CD4-positive, alpha-beta memory T cell (primary cell): Measurements from ENCODE around the gene INSRR. TPM values are rescaled to one million over a fixed set of nuclear protein-coding genes. Genes with fewer than 3 reads are reported as not detected.

Experiments
- CTCF ChIA-PET: fragments of 350-600 bp; sonication (Branson Sonifier 250); formaldehyde crosslinking; loops from one replicate; lab custom pipeline; 2021; ENCODE audit warnings: inconsistent platforms; ENCODE audit not compliant: partially characterized antibody; lab: Charles Lee
- POLR2A ChIA-PET: fragments of 350-600 bp; sonication (Branson Sonifier 250); formaldehyde crosslinking; loops from one replicate; lab custom pipeline; 2021; ENCODE audit not compliant: partially characterized antibody; lab: Charles Lee
- DNase-seq, 5 donors: peaks; one replicate each; pipeline versions ENCODE4 v3.0.0 to v3.0.0-alpha.2; 2020 to 2022; ENCODE audit warnings: mixed read lengths in 1 of 5
- H3K27ac ChIP-seq: one replicate; pipeline ENCODE4 v1.7.0; 2013; ENCODE audit warnings: low read depth, low read length
- H3K27me3 ChIP-seq: 2 replicates; pipeline ENCODE4 v1.7.0; 2013; ENCODE audit warnings: mild to moderate bottlenecking, low read length, moderate library complexity; ENCODE audit not compliant: insufficient read depth
- H3K36me3 ChIP-seq: 2 replicates; pipeline ENCODE4 v1.7.0; 2013; ENCODE audit warnings: mild to moderate bottlenecking, low read length, moderate library complexity; ENCODE audit not compliant: insufficient read depth
- H3K4me1 ChIP-seq: 2 replicates; pipeline ENCODE4 v1.7.0; 2013; ENCODE audit warnings: mild to moderate bottlenecking, low read length, moderate library complexity; ENCODE audit not compliant: insufficient read depth
- H3K4me3 ChIP-seq, 2 donors: one replicate each; pipeline ENCODE4 v1.7.0; 2013; ENCODE audit warnings: low read length in 2 of 2, mild to moderate bottlenecking in 1 of 2
- H3K9me3 ChIP-seq, 2 donors: one replicate each; pipeline ENCODE4 v1.7.0; 2013; ENCODE audit warnings: low read length in 2 of 2, control low read depth in 1 of 2; ENCODE audit not compliant: control insufficient read depth in 1 of 2
- H3K27ac Mint-ChIP-seq, 7 donors: one replicate each; pipeline ENCODE4 v1.8.0; 2020 to 2021; ENCODE audit warnings: mixed read lengths in 7 of 7, mild to moderate bottlenecking in 6 of 7, inconsistent platforms in 3 of 7, moderate library complexity in 3 of 7
- H3K27me3 Mint-ChIP-seq, 2 donors: one replicate each; pipeline ENCODE4 v1.8.0; 2020 to 2021; ENCODE audit warnings: mixed read lengths in 2 of 2
- H3K36me3 Mint-ChIP-seq, 2 donors: one replicate each; pipeline ENCODE4 v1.8.0; 2020 to 2021; ENCODE audit warnings: mixed read lengths in 2 of 2, inconsistent platforms in 1 of 2, mild to moderate bottlenecking in 1 of 2
- H3K4me1 Mint-ChIP-seq, 4 donors: one replicate each; pipeline ENCODE4 v1.8.0; 2020 to 2021; ENCODE audit warnings: mixed read lengths in 4 of 4, mild to moderate bottlenecking in 1 of 4
- H3K4me3 Mint-ChIP-seq, 8 donors: one replicate each; pipeline ENCODE4 v1.8.0; 2020 to 2021; ENCODE audit warnings: mixed read lengths in 8 of 8, mild to moderate bottlenecking in 7 of 8, moderate library complexity in 6 of 8, inconsistent platforms in 3 of 8
- H3K9me3 Mint-ChIP-seq, 8 donors: one replicate each; pipeline ENCODE4 v1.8.0; 2020 to 2021; ENCODE audit warnings: mixed read lengths in 8 of 8, mild to moderate bottlenecking in 5 of 8, inconsistent platforms in 3 of 8, moderate library complexity in 1 of 8
- intact Hi-C: fragments of 100-400 bp; cut with micrococcal nuclease; formaldehyde crosslinking; loops from one replicate; pipeline ENCODE4 v1.15.1; 2023
- polyA plus RNA-seq, 2 donors: library from polyadenylated mRNA; unstranded; fragments of 300-500 nt; fragmentation: Illumina TruSeq; gene quantifications; one replicate each; pipeline ENCODE4 v1.2.3, GENCODE V29; 2021
- total RNA-seq, 2 experiments: library from RNA; stranded (reverse); gene quantifications; one replicate each; pipeline ENCODE4 v1.2.3, GENCODE V29; 2021

Gene INSRR
- total and polyA plus RNA-seq, 4 experiments from 2014 or later, result 0.06 TPM; not detected in 3

GRCh38 chr1:156894001-156894400 lies 35.1 kb upstream of the INSRR start:
- H3K27ac Mint-ChIP-seq, result no peak overlapping the region
- H3K36me3 ChIP-seq, result no peaks in the 10 kb centered on the region
- H3K9me3 Mint-ChIP-seq, result peaks cover 0 to 2% (median 0%) of the 10 kb centered on the region in 8 donors
- H3K4me3 ChIP-seq, result no peak overlapping the region
- peaks cover 22% of the 10 kb centered on the region for H3K4me1 ChIP-seq
- CTCF ChIA-PET, result interaction anchor here (1.1 to 6.9 kb wide), 3 partner anchors 57 to 204 kb away, joined by 3 to 69 read pairs (median 3); no protein-coding TSS in a partner anchor
- H3K27ac ChIP-seq, result no peak overlapping the region
- peaks cover 20 to 36% of the 10 kb centered on the region in 2 donors for H3K27me3 Mint-ChIP-seq
- peak overlapping the region in 4 of 8 donors; percentile 25 to 58 (median 40) for H3K4me3 Mint-ChIP-seq
- peaks cover 11% of the 10 kb centered on the region for H3K27me3 ChIP-seq
- POLR2A ChIA-PET, result no interaction called here
- H3K9me3 ChIP-seq, result no peaks in the 10 kb centered on the region
- no peak for DNase-seq
- peaks cover 7 to 29% (median 12%) of the 10 kb centered on the region in 4 donors for H3K4me1 Mint-ChIP-seq
- no peaks in the 10 kb centered on the region for H3K36me3 Mint-ChIP-seq
- intact Hi-C loops, result loop anchor here (5.0 to 10.0 kb wide), 2 partner anchors 181 to 243 kb away; partner anchors contain the start of gene ETV3

- Histone ChIP-seq H3K9me3 (no peaks in the 10 kb centered on the region), H3K27ac (no peak within 1 kb of the TSS), H3K36me3 (no peaks in the 10 kb centered on the region), H3K4me1 (peaks cover 22% of the 10 kb centered on the region), H3K4me3 (peak within 1 kb of the TSS in 1 of 2 donors; percentile 34), H3K27me3 (peaks cover 11% of the 10 kb centered on the region)
- ChIA-PET POLR2A (interaction anchor here (0.6 to 1.4 kb wide), 2 partner anchors 34 to 181 kb away, joined by 3 to 5 read pairs; no protein-coding TSS in a partner anchor), CTCF (interaction anchor here (0.6 to 7.7 kb wide), 16 partner anchors 31 to 203 kb away, joined by 3 to 130 read pairs (median 12); partner anchors contain the start of genes ISG20L2, METTL25B and NTRK1)
- H3K36me3 Mint-ChIP-seq, result no peaks in the 10 kb centered on the region
- intact Hi-C loops, result loop anchor here (5.0 to 10.0 kb wide), 2 partner anchors 182 to 244 kb away; partner anchors contain the start of gene ETV3
- H3K27ac Mint-ChIP-seq, result peak within 1 kb of the TSS in 2 of 7 donors; percentile 22 to 66
- peak within 1 kb of the TSS; percentile 69 to 84 (median 73) for H3K4me3 Mint-ChIP-seq
- H3K4me1 Mint-ChIP-seq, result peaks cover 7 to 29% (median 10%) of the 10 kb centered on the region in 4 donors
- H3K9me3 Mint-ChIP-seq, result peaks cover 0 to 2% (median 0%) of the 10 kb centered on the region in 8 donors
- peaks cover 18 to 35% of the 10 kb centered on the region in 2 donors for H3K27me3 Mint-ChIP-seq
- DNase-seq, result no peak
These were observed 34.4 kb upstream of the INSRR start, which contains the start of gene PEAR1 for GRCh38 chr1:156893048-156893953. Gene PEAR1, plus strand, starts transcription at chr1:156893718. Its CDS starts 10,209 bp downstream, at chr1:156903927.

- peak overlapping the region in 6 of 7 donors; percentile 25 to 77 (median 54) for H3K27ac Mint-ChIP-seq
- no peaks in the 10 kb centered on the region for H3K36me3 Mint-ChIP-seq
- peak overlapping the region; percentile 69 to 84 (median 73) for H3K4me3 Mint-ChIP-seq
- peaks cover 0 to under 1% (median 0%) of the 10 kb centered on the region in 8 donors for H3K9me3 Mint-ChIP-seq
- peak; percentile 77 to 82 (median 80) for DNase-seq
- Histone ChIP-seq H3K9me3 (no peaks in the 10 kb centered on the region), H3K4me3 (peak overlapping the region in 1 of 2 donors; percentile 34), H3K27me3 (peaks cover 11% of the 10 kb centered on the region), H3K4me1 (peaks cover 22% of the 10 kb centered on the region), H3K27ac (no peak overlapping the region), H3K36me3 (no peaks in the 10 kb centered on the region)
- CTCF ChIA-PET, result interaction anchor here (0.6 to 7.7 kb wide), 24 partner anchors 9 to 202 kb away, joined by 3 to 130 read pairs (median 4); partner anchors contain the start of genes ISG20L2, METTL25B and NTRK1
- H3K27me3 Mint-ChIP-seq, result peaks cover 20 to 32% of the 10 kb centered on the region in 2 donors
- H3K4me1 Mint-ChIP-seq, result peaks cover 7 to 29% (median 9%) of the 10 kb centered on the region in 4 donors
- POLR2A ChIA-PET, result interaction anchor here (0.6 to 2.3 kb wide), 4 partner anchors 32 to 182 kb away, joined by 3 to 6 read pairs (median 4); partner anchors contain the start of gene NTRK1
- intact Hi-C loops, result loop anchor here (1.0 to 10.0 kb wide), 5 partner anchors 35 to 245 kb away; partner anchors contain the start of gene ETV3
These were observed 33.5 kb upstream of the INSRR start for GRCh38 chr1:156892190-156893047.

DNA sequence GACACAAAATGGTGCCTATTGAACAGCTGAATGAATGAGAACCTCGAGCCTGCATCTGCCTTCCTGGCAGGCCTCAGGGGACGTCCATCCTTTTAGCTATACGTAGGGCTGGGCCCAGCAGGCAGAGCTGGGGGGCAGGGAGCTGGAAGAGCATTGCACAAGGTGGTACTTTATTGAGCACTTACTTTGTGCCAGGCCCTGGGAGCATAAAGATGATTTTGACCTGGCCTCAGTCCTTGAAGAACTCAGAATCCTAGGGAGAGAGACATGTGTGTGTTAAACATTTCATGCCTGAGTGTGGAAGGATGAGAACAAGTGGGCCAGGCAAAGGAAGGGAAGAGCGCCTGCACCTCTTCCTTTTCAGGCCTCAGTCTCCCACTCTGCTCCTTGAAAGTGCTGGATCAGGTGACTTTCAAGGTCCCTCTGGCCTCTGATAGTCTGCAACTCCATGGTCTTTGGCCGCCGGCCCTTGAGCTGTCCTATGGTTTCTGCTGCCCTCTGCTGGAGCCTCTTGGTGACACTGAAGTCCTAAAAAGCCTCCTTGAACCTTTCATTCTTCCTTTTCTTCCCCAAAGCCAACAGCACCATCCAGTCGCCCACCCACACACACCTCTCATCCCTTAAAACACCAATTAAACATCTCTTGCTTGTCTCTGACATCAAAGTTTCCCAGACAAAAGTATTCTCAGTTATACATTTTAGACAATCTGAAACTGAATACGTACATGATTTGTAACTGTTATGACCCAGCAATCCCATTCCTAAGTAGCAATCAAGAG lies 31.1 kb upstream of the INSRR start:
- Histone ChIP-seq H3K27ac (no peak overlapping the region), H3K4me1 (peaks cover 22% of the 10 kb centered on the region), H3K36me3 (no peaks in the 10 kb centered on the region), H3K27me3 (peaks cover 9% of the 10 kb centered on the region), H3K4me3 (no peak overlapping the region), H3K9me3 (no peaks in the 10 kb centered on the region)
- H3K4me1 Mint-ChIP-seq, result peaks cover 7 to 23% (median 9%) of the 10 kb centered on the region in 4 donors
- H3K9me3 Mint-ChIP-seq, result no peaks in the 10 kb centered on the region
- peaks cover 14 to 31% of the 10 kb centered on the region in 2 donors for H3K27me3 Mint-ChIP-seq
- intact Hi-C loops, result loop anchor here (1.0 to 10.0 kb wide), 5 partner anchors 51 to 247 kb away; partner anchors contain the start of gene ETV3
- POLR2A ChIA-PET, result interaction anchor here (0.5 to 2.3 kb wide), 3 partner anchors 51 to 97 kb away, joined by 3 to 6 read pairs (median 4); no protein-coding TSS in a partner anchor
- CTCF ChIA-PET, result interaction anchor here (0.8 to 7.7 kb wide), 33 partner anchors 8 to 266 kb away, joined by 3 to 130 read pairs (median 5); partner anchors contain the start of genes ISG20L2, METTL25B and NTRK1
- peak; percentile 27 to 47 (median 28) for DNase-seq
- H3K4me3 Mint-ChIP-seq, result peak overlapping the region in 2 of 8 donors; percentile 9 to 46
- no peaks in the 10 kb centered on the region for H3K36me3 Mint-ChIP-seq
- H3K27ac Mint-ChIP-seq, result peak overlapping the region in 2 of 7 donors; percentile 1 to 14

DNA sequence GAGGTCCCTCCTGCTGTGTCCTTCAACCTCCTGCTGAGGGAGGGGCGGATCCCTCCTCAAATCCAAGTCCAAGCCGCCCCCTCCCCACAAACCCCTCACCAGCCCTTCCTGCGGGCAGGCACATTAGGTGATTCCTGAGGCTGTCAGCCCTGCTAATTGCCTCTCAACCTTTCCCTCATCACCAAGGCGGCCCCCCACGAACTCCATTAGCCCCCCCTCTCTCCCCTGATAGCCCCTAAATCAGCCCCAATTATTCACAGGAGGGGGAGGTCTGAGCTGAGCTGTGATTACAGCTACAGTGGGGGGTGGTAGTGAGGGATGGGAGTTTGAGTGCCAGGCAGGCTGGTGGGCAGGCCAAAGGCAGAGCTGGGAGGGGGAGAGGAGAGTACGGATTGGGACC lies 28.8 kb upstream of the INSRR start:
- ChIA-PET CTCF (interaction anchor here (1.2 to 7.7 kb wide), 5 partner anchors 27 to 198 kb away, joined by 3 to 130 read pairs (median 4); partner anchors contain the start of gene NTRK1), POLR2A (no interaction called here)
- Histone ChIP-seq H3K9me3 (no peaks in the 10 kb centered on the region), H3K4me3 (no peak overlapping the region), H3K4me1 (peaks cover 10% of the 10 kb centered on the region), H3K27me3 (no peaks in the 10 kb centered on the region), H3K36me3 (no peaks in the 10 kb centered on the region), H3K27ac (no peak overlapping the region)
- no peaks in the 10 kb centered on the region for H3K36me3 Mint-ChIP-seq
- no peak overlapping the region for H3K4me3 Mint-ChIP-seq
- intact Hi-C loops, result no loop called here
- H3K27me3 Mint-ChIP-seq, result peaks cover 20 to 41% of the 10 kb centered on the region in 2 donors
- H3K4me1 Mint-ChIP-seq, result peaks cover 5 to 17% (median 6%) of the 10 kb centered on the region in 4 donors
- H3K9me3 Mint-ChIP-seq, result peaks cover 0 to 2% (median 0%) of the 10 kb centered on the region in 8 donors
- no peak overlapping the region for H3K27ac Mint-ChIP-seq
- peak in 1 of 5 donors; percentile 13 for DNase-seq
